CD4-positive, CD25-positive, alpha-beta regulatory T cell (primary cell): ENCODE measurements around the gene CIAO3. TPM values are rescaled to one million over a fixed set of nuclear protein-coding genes. Genes with fewer than 3 reads are reported as not detected.
A peak's percentile ranks its signal among the peaks of the same experiment; 100 is the strongest.

Experiments
- ATAC-seq, 2 donors: fragments of 150-1000 bp; cut with Tn5 transposase; one replicate each; pipeline ENCODE4 v1.10.0; 2021; ENCODE audit warnings: low read depth in 2 of 2, moderate number of reproducible peaks in 2 of 2, moderate library complexity in 1 of 2
- DNase-seq, 3 donors: peaks; one replicate each; pipeline versions ENCODE4 v3.0.0 to v3.0.0-alpha.2; 2012 to 2022; ENCODE audit warnings: mixed read lengths in 1 of 3
- H3K27ac ChIP-seq: one replicate; pipeline ENCODE4 v1.7.0; 2013; ENCODE audit warnings: mild to moderate bottlenecking, low read length; ENCODE audit not compliant: insufficient read depth, poor library complexity, severe bottlenecking
- H3K27me3 ChIP-seq: one replicate; pipeline ENCODE4 v1.7.0; 2013; ENCODE audit warnings: low read length; ENCODE audit not compliant: control insufficient read depth, insufficient read depth
- H3K36me3 ChIP-seq: one replicate; pipeline ENCODE4 v1.7.0; 2013; ENCODE audit warnings: mild to moderate bottlenecking, low read length, moderate library complexity; ENCODE audit not compliant: control insufficient read depth, insufficient read depth
- H3K4me1 ChIP-seq: 2 replicates; pipeline ENCODE4 v1.7.0; 2013; ENCODE audit warnings: mild to moderate bottlenecking, low read length; ENCODE audit not compliant: insufficient read depth, control insufficient read depth, poor library complexity, severe bottlenecking
- H3K4me3 ChIP-seq: one replicate; pipeline ENCODE4 v1.7.0; 2013; ENCODE audit warnings: low read depth, mild to moderate bottlenecking, low read length, moderate library complexity
- H3K9me3 ChIP-seq, 2 experiments: 1 replicate in 1 of 2; 2 replicates in 1 of 2; pipeline ENCODE4 v1.7.0; 2013; ENCODE audit warnings: low read length in 2 of 2, mild to moderate bottlenecking in 1 of 2, moderate library complexity in 1 of 2; ENCODE audit not compliant: control insufficient read depth in 2 of 2
- H3K27ac Mint-ChIP-seq, 3 donors: one replicate each; pipeline ENCODE4 v1.8.0; 2020 to 2022; ENCODE audit warnings: mild to moderate bottlenecking in 3 of 3, mixed read lengths in 3 of 3, moderate library complexity in 2 of 3
- H3K27me3 Mint-ChIP-seq: one replicate; pipeline ENCODE4 v1.8.0; 2022; ENCODE audit warnings: mild to moderate bottlenecking, mixed read lengths
- H3K36me3 Mint-ChIP-seq: one replicate; pipeline ENCODE4 v1.8.0; 2020; ENCODE audit warnings: mixed read lengths
- H3K4me1 Mint-ChIP-seq, 4 donors: one replicate each; pipeline ENCODE4 v1.8.0; 2020 to 2022; ENCODE audit warnings: mixed read lengths in 4 of 4, mild to moderate bottlenecking in 1 of 4
- H3K4me3 Mint-ChIP-seq, 4 donors: one replicate each; pipeline ENCODE4 v1.8.0; 2020 to 2022; ENCODE audit warnings: mild to moderate bottlenecking in 4 of 4, mixed read lengths in 4 of 4, moderate library complexity in 3 of 4
- H3K9me3 Mint-ChIP-seq, 7 donors: one replicate each; pipeline ENCODE4 v1.8.0; 2020 to 2022; ENCODE audit warnings: mixed read lengths in 7 of 7, mild to moderate bottlenecking in 3 of 7, moderate library complexity in 2 of 7
- polyA plus RNA-seq, 4 donors: library from polyadenylated mRNA; unstranded; fragments of 300-500 nt; fragmentation: Illumina TruSeq; gene quantifications; one replicate each; pipeline ENCODE4 v1.2.3, GENCODE V29; 2021
- total RNA-seq: library from RNA; stranded (reverse); gene quantifications from one replicate; pipeline ENCODE4 v1.2.3, GENCODE V29; 2022

Gene CIAO3
- total and polyA plus RNA-seq, 5 donors from 2014 or later: 17.2 to 42.6 (median 20.3) TPM

GRCh38 chr16:762595-763268 lies 21.9 kb upstream of the CIAO3 start:
- Histone ChIP-seq H3K36me3 (no peaks in the 10 kb centered on the region), H3K4me1 (no peaks in the 10 kb centered on the region), H3K9me3 (no peaks in the 10 kb centered on the region), H3K4me3 (no peak overlapping the region), H3K27ac (no peak overlapping the region), H3K27me3 (no peaks in the 10 kb centered on the region)
- Mint-ChIP-seq H3K9me3 (no peaks in the 10 kb centered on the region), H3K4me1 (peaks cover 0 to 3% (median 0%) of the 10 kb centered on the region in 4 donors), H3K36me3 (no peaks in the 10 kb centered on the region), H3K4me3 (no peak overlapping the region), H3K27me3 (peaks cover 10% of the 10 kb centered on the region), H3K27ac (no peak overlapping the region)
- no peak for DNase-seq
- ATAC-seq: peak in 1 of 2 donors; percentile 7

- DNase-seq: no peak
- peaks cover 14% of the 10 kb centered on the region for H3K27me3 Mint-ChIP-seq
Observed at GRCh38 chr16:761625-762513, 21.1 kb upstream of the CIAO3 start.

GRCh38 chr16:760545-761343 lies 19.9 kb upstream of the CIAO3 start, which contains the start of gene MSLN:
Gene MSLN (plus strand): TSS chr16:760734. CDS start chr16:762681, 1,947 bp downstream.
- Mint-ChIP-seq H3K27me3 (peaks cover 14% of the 10 kb centered on the region), H3K36me3 (no peaks in the 10 kb centered on the region), H3K4me1 (peaks cover 0 to 6% (median under 1%) of the 10 kb centered on the region in 4 donors), H3K9me3 (peaks cover 0 to 3% (median 0%) of the 10 kb centered on the region in 7 donors), H3K4me3 (peak within 1 kb of the TSS in 1 of 4 donors; percentile 92), H3K27ac (no peak within 1 kb of the TSS)
- Histone ChIP-seq H3K36me3 (no peaks in the 10 kb centered on the region), H3K27me3 (no peaks in the 10 kb centered on the region), H3K4me3 (no peak within 1 kb of the TSS), H3K9me3 (no peaks in the 10 kb centered on the region), H3K27ac (no peak within 1 kb of the TSS), H3K4me1 (no peaks in the 10 kb centered on the region)
- ATAC-seq (no peak), DNase-seq (no peak)

More at GRCh38 chr16:761625-762513, 21.1 kb upstream of the CIAO3 start:
- Mint-ChIP-seq H3K9me3 (no peaks in the 10 kb centered on the region), H3K36me3 (no peaks in the 10 kb centered on the region), H3K27ac (no peak overlapping the region), H3K4me1 (peaks cover 0 to 6% (median 0%) of the 10 kb centered on the region in 4 donors), H3K4me3 (no peak overlapping the region)
- Histone ChIP-seq H3K27ac (no peak overlapping the region), H3K36me3 (no peaks in the 10 kb centered on the region), H3K4me1 (no peaks in the 10 kb centered on the region), H3K27me3 (no peaks in the 10 kb centered on the region), H3K9me3 (no peaks in the 10 kb centered on the region), H3K4me3 (no peak overlapping the region)
- ATAC-seq: no peak

- Histone ChIP-seq H3K4me3 (no peak overlapping the region), H3K4me1 (no peaks in the 10 kb centered on the region), H3K27ac (no peak overlapping the region), H3K27me3 (no peaks in the 10 kb centered on the region), H3K36me3 (no peaks in the 10 kb centered on the region), H3K9me3 (no peaks in the 10 kb centered on the region)
- Mint-ChIP-seq H3K9me3 (peaks cover 0 to 3% (median 0%) of the 10 kb centered on the region in 7 donors), H3K4me1 (peaks cover 0 to 6% (median under 1%) of the 10 kb centered on the region in 4 donors), H3K4me3 (peak overlapping the region in 1 of 4 donors; percentile 92), H3K36me3 (no peaks in the 10 kb centered on the region), H3K27me3 (peaks cover 14% of the 10 kb centered on the region), H3K27ac (no peak overlapping the region)
- DNase-seq: no peak
- no peak for ATAC-seq
Observed at GRCh38 chr16:760065-760464, 19.3 kb upstream of the CIAO3 start.

GRCh38 chr16:759110-759910 lies 18.5 kb upstream of the CIAO3 start:
- no peak for ATAC-seq
- peaks cover 0 to 6% (median 2%) of the 10 kb centered on the region in 4 donors for H3K4me1 Mint-ChIP-seq
- H3K27ac ChIP-seq: no peak overlapping the region
- H3K9me3 ChIP-seq: no peaks in the 10 kb centered on the region
- peak overlapping the region in 1 of 4 donors; percentile 92 for H3K4me3 Mint-ChIP-seq
- H3K9me3 Mint-ChIP-seq: peaks cover 0 to 3% (median 0%) of the 10 kb centered on the region in 7 donors
- no peaks in the 10 kb centered on the region for H3K36me3 Mint-ChIP-seq
- DNase-seq: no peak
- no peaks in the 10 kb centered on the region for H3K4me1 ChIP-seq
- H3K27ac Mint-ChIP-seq: no peak overlapping the region
- H3K27me3 ChIP-seq: no peaks in the 10 kb centered on the region
- peaks cover 14% of the 10 kb centered on the region for H3K27me3 Mint-ChIP-seq
- H3K36me3 ChIP-seq: no peaks in the 10 kb centered on the region
- H3K4me3 ChIP-seq: no peak overlapping the region

- H3K4me3 ChIP-seq: no peak overlapping the region
- Mint-ChIP-seq H3K4me1 (peaks cover 0 to 6% (median 2%) of the 10 kb centered on the region in 4 donors), H3K4me3 (no peak overlapping the region), H3K27ac (no peak overlapping the region), H3K27me3 (peaks cover 8% of the 10 kb centered on the region), H3K36me3 (no peaks in the 10 kb centered on the region), H3K9me3 (peaks cover 0 to 3% (median 0%) of the 10 kb centered on the region in 7 donors)
- H3K9me3 ChIP-seq: no peaks in the 10 kb centered on the region
- H3K27ac ChIP-seq: no peak overlapping the region
- H3K27me3 ChIP-seq: no peaks in the 10 kb centered on the region
- H3K4me1 ChIP-seq: no peaks in the 10 kb centered on the region
- no peak for ATAC-seq
- DNase-seq: no peak
- H3K36me3 ChIP-seq: no peaks in the 10 kb centered on the region
Observed at GRCh38 chr16:756428-756827, 15.6 kb upstream of the CIAO3 start.

- no peaks in the 10 kb centered on the region for H3K36me3 Mint-ChIP-seq
- H3K9me3 Mint-ChIP-seq: peaks cover 0 to 3% (median 0%) of the 10 kb centered on the region in 7 donors
- H3K4me3 Mint-ChIP-seq: no peak overlapping the region
- no peak overlapping the region for H3K27ac Mint-ChIP-seq
- Histone ChIP-seq H3K4me1 (no peaks in the 10 kb centered on the region), H3K36me3 (no peaks in the 10 kb centered on the region), H3K27ac (no peak overlapping the region), H3K4me3 (no peak overlapping the region), H3K9me3 (no peaks in the 10 kb centered on the region), H3K27me3 (no peaks in the 10 kb centered on the region)
- H3K4me1 Mint-ChIP-seq: peaks cover 0 to 6% (median 2%) of the 10 kb centered on the region in 4 donors
- DNase-seq (no peak), ATAC-seq (peak; percentile 62 to 80)
- H3K27me3 Mint-ChIP-seq: peaks cover 8% of the 10 kb centered on the region
Observed at GRCh38 chr16:754656-755055, 13.9 kb upstream of the CIAO3 start.
